HepG2 (cell line): ENCODE measurements around the gene COQ6. TPM values are rescaled to one million over a fixed set of nuclear protein-coding genes. Genes with fewer than 3 reads are reported as not detected.

ENCODE experiments used
- BCLAF1 ChIP-seq: fragments of 450-650 bp; IDR thresholded peaks from 2 replicates; pipeline ENCODE4 v1.6.1; 2017; ENCODE audit warnings: mild to moderate bottlenecking
- BORCS8-MEF2B ChIP-seq: sonication (generic); formaldehyde crosslinking; IDR thresholded peaks from 2 replicates; pipeline ENCODE4 v1.8.0; 2022; ENCODE audit warnings: mild to moderate bottlenecking, missing genetic modification reagents
- CTCF ChIP-seq: sonication (generic); formaldehyde crosslinking; IDR thresholded peaks from 2 replicates; pipeline ENCODE4 v1.5.0; 2020; ENCODE audit warnings: mild to moderate bottlenecking, missing genetic modification reagents, moderate library complexity
- KMT2A ChIP-seq: sonication (generic); formaldehyde crosslinking; IDR thresholded peaks from 2 replicates; pipeline ENCODE4 v1.4.0; 2020; ENCODE audit warnings: missing genetic modification reagents
- NFYB ChIP-seq: sonication (generic); formaldehyde crosslinking; IDR thresholded peaks from 2 replicates; pipeline ENCODE4 v1.4.0; 2020; ENCODE audit warnings: missing genetic modification reagents
- PAWR ChIP-seq: sonication (generic); formaldehyde crosslinking; IDR thresholded peaks from 2 replicates; pipeline ENCODE4 v1.4.0; 2020; ENCODE audit warnings: missing genetic modification reagents, mild to moderate bottlenecking, borderline replicate concordance
- RBAK ChIP-seq: sonication (generic); formaldehyde crosslinking; IDR thresholded peaks from 2 replicates; pipeline ENCODE4 v1.5.1; 2020; ENCODE audit warnings: mild to moderate bottlenecking, missing genetic modification reagents
- SP4 ChIP-seq: sonication (generic); formaldehyde crosslinking; IDR thresholded peaks from 2 replicates; pipeline ENCODE4 v1.8.1; 2023; ENCODE audit warnings: mild to moderate bottlenecking, missing genetic modification reagents
- ZBTB10 ChIP-seq: sonication (generic); formaldehyde crosslinking; IDR thresholded peaks from 2 replicates; pipeline ENCODE4 v1.4.0; 2020; ENCODE audit warnings: missing genetic modification reagents, borderline replicate concordance
- ZFP91 ChIP-seq: sonication (generic); formaldehyde crosslinking; IDR thresholded peaks from 2 replicates; pipeline ENCODE4 v1.9.0; 2022; ENCODE audit warnings: missing genetic modification reagents, mild to moderate bottlenecking, borderline replicate concordance
- ZNF362 ChIP-seq: sonication (generic); formaldehyde crosslinking; IDR thresholded peaks from 2 replicates; pipeline ENCODE4 v1.4.0; 2020; ENCODE audit warnings: missing genetic modification reagents, mild to moderate bottlenecking, borderline replicate concordance
- ZNF816 ChIP-seq: sonication (generic); formaldehyde crosslinking; IDR thresholded peaks from 2 replicates; pipeline ENCODE4 v1.8.0; 2022; ENCODE audit warnings: missing genetic modification reagents, mild to moderate bottlenecking, borderline replicate concordance
- ZXDC ChIP-seq: sonication (generic); formaldehyde crosslinking; IDR thresholded peaks from 2 replicates; pipeline ENCODE4 v1.5.0; 2020; ENCODE audit warnings: mild to moderate bottlenecking, missing genetic modification reagents
- polyA plus RNA-seq, 8 experiments: library from polyadenylated mRNA; depleted of rRNA in 3 of 8; stranded (reverse) in 7 of 8; unstranded in 1 of 8; fragments of >200 nt; fragmentation: Illumina TruSeq in 4 of 8; extraction: Trizol in 4 of 8; gene quantifications; 2 replicates each; pipeline versions ENCODE4 v1.2.1 to v1.2.3, GENCODE V29; 2011 to 2016; ENCODE audit warnings: low read depth in 4 of 8, missing spikeins in 1 of 8, mixed read lengths in 1 of 8; ENCODE audit not compliant: insufficient read depth in 1 of 8
- total RNA-seq, 5 experiments: library from RNA; depleted of rRNA; stranded (reverse); fragments of >200 nt; fragmentation: Illumina TruSeq; extraction: Trizol; gene quantifications; 2 replicates each; pipeline ENCODE4 v1.2.3, GENCODE V29; 2016; ENCODE audit warnings: low read depth in 1 of 5

The COQ6 gene
- total and polyA plus RNA-seq, 2 of the 13 experiments (the other 11 are each of a cell fraction or from before 2014, with no cell fraction given), result 18.9 to 34.7 TPM

- TF ChIP-seq CTCF (CRISPR knock-in tag) (peak; percentile 55), KMT2A (CRISPR knock-in tag) (peak; percentile 76; the same call in 1 of the 2 replicates), PAWR (0 out of 2 replicates have a peak, but pooled peaks have one; percentile 12), ZBTB10 (no peak), BCLAF1 (no peak), ZXDC (CRISPR knock-in tag) (peak; percentile 83; the same call in 1 of the 2 replicates), ZFP91 (peak; percentile 82; the same call in 1 of the 2 replicates), ZNF362 (0 out of 2 replicates have a peak, but pooled peaks have one; percentile 46), SP4 (CRISPR knock-in tag) (peak; percentile 53), RBAK (CRISPR knock-in tag) (no peak), ZNF816 (CRISPR knock-in tag) (peak; percentile 80; the same call in 1 of the 2 replicates), BORCS8-MEF2B (peak; percentile 90), NFYB (peak; percentile 91)
These were observed at the start of gene COQ6, which contains the start of gene FAM161B (continued) for GRCh38 chr14:73949752-73950734.
